Measurements from ENCODE around the gene ACTRT2. TPM values are rescaled to one million over a fixed set of nuclear protein-coding genes. Genes with fewer than 3 reads are reported as not detected.

Gene ACTRT2
- not detected in 5 replicates for total RNA-seq (2022; extraction: Qiagen RNA extraction; ENCODE audit: low read depth)

GRCh38 chr1:3021233-3021671, at the start of gene ACTRT2:
Gene ACTRT2 (plus strand): TSS chr1:3021467. CDS start chr1:3021687, 220 bp downstream.

DNA sequence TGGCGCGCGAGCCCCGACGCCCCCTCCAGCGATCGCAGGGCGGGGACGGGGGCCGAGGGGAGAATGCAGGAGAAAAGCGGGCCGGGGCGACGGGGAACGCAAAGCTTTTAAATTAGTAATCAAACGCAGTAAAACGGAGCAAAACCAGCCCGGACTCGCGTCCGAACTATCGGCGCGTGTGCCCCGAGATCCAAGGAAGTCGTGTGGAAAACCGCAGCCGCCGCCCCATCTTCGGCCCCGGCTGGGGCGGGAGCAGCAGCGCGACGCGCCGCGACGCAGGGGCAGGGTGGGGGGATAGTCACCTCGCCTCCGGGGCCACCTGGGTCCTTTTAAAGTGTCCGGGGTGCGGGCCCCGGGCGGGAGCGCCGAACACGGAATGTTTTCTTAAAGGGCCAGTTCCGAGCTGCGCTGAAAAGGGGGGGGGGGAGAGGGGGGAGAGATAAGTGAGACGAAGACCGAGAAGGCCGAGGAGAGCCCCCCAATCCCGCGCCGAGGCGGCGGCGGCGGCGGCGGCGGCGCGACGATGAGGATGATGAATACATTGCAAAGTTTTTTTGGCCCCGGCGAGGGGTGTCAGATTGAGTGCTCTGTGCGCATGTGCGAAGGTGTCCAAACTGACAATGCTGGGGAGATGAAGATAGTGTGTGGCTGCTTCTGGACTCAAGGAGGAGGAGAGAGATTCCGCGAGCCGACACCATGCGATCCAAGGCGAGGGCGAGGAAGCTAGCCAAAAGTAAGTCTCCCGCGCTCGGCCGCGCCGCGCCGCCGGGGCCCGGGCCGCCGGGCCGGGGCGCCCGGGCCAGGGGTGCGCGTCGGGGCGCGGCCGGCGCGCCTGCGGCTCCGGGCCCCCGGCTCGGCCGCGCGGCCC, 47.5 kb downstream of the ACTRT2 start, which contains the start of gene PRDM16:
TSS of gene PRDM16 (plus strand) at position 640 of the 868 bp plus-strand sequence. CDS start at position 697, 57 bp downstream.

Other genes with a start within 250 kb of the ACTRT2 start
- gene TTC34, start 219.8 kb upstream of the ACTRT2 start, total RNA-seq (2022; extraction: Qiagen RNA extraction; ENCODE audit: low read depth) = 0.03 to 0.06 TPM (median 0.05 TPM) in 5 replicates
- 0.10 to 0.30 TPM (median 0.21 TPM) in 5 replicates for gene PRDM16, start 47.7 kb downstream of the ACTRT2 start, total RNA-seq (2022; extraction: Qiagen RNA extraction; ENCODE audit: low read depth)